Astrocyte (in vitro differentiated cells and primary cell): ENCODE results near the gene C6orf89. TPM values are rescaled to one million over a fixed set of nuclear protein-coding genes. Genes with fewer than 3 reads are reported as not detected.

Experiments
- DNase-seq: peaks from one replicate; pipeline ENCODE4 v3.0.0-alpha.2; 2010; ENCODE audit warnings: low read depth
- FAIRE-seq: peaks from 2 replicates; lab custom pipeline; 2011; peaks lifted over from hg19 to GRCh38; lab: Jason Lieb, UNC
- H2AFZ ChIP-seq: 2 replicates; pipeline ENCODE4 v1.6.0; 2012; ENCODE audit warnings: low read depth, low read length, inconsistent platforms
- H3K27ac ChIP-seq: 2 replicates; pipeline ENCODE4 v1.5.1; 2011; ENCODE audit warnings: low read depth, low read length, inconsistent platforms
- H3K27me3 ChIP-seq: 2 replicates; pipeline ENCODE4 v1.6.0; 2011; ENCODE audit warnings: low read length, inconsistent platforms; ENCODE audit not compliant: insufficient read depth
- H3K36me3 ChIP-seq: 2 replicates; pipeline ENCODE4 v1.5.1; 2011; ENCODE audit warnings: low read length, inconsistent platforms; ENCODE audit not compliant: insufficient read depth
- H3K4me1 ChIP-seq: 2 replicates; pipeline ENCODE4 v1.5.1; 2011; ENCODE audit warnings: low read length, inconsistent platforms; ENCODE audit not compliant: insufficient read depth
- H3K4me2 ChIP-seq: 2 replicates; pipeline ENCODE4 v1.6.0; 2012; ENCODE audit warnings: low read length, inconsistent platforms
- H3K4me3 ChIP-seq: 2 replicates; pipeline ENCODE4 v1.5.1; 2011; ENCODE audit warnings: low read depth, mild to moderate bottlenecking, low read length, inconsistent platforms; ENCODE audit not compliant: insufficient read depth
- H3K79me2 ChIP-seq: 2 replicates; pipeline ENCODE4 v1.6.0; 2012; ENCODE audit warnings: mild to moderate bottlenecking, low read length, inconsistent platforms; ENCODE audit not compliant: insufficient read depth
- H3K9ac ChIP-seq: 2 replicates; pipeline ENCODE4 v1.6.0; 2012; ENCODE audit warnings: mild to moderate bottlenecking, low read length, inconsistent platforms
- H3K9me3 ChIP-seq: 2 replicates; pipeline ENCODE4 v1.5.1; 2012; ENCODE audit warnings: low read depth, mild to moderate bottlenecking, low read length, inconsistent platforms; ENCODE audit not compliant: insufficient read depth
- H4K20me1 ChIP-seq: 2 replicates; pipeline ENCODE4 v1.6.0; 2012; ENCODE audit warnings: low read length, inconsistent platforms; ENCODE audit not compliant: insufficient read depth
- H3K27ac Mint-ChIP-seq: one replicate; pipeline ENCODE4 v1.8.0; 2021; ENCODE audit warnings: mild to moderate bottlenecking, mixed read lengths; ENCODE audit not compliant: unreplicated experiment
- H3K27me3 Mint-ChIP-seq: one replicate; pipeline ENCODE4 v1.8.0; 2021; ENCODE audit warnings: low read depth, mixed read lengths; ENCODE audit not compliant: unreplicated experiment
- H3K36me3 Mint-ChIP-seq: one replicate; pipeline ENCODE4 v1.8.0; 2021; ENCODE audit warnings: low read depth, mixed read lengths; ENCODE audit not compliant: unreplicated experiment
- H3K4me1 Mint-ChIP-seq: one replicate; pipeline ENCODE4 v1.8.0; 2021; ENCODE audit warnings: low read depth, mixed read lengths; ENCODE audit not compliant: unreplicated experiment
- H3K4me3 Mint-ChIP-seq: one replicate; pipeline ENCODE4 v1.8.0; 2021; ENCODE audit warnings: mild to moderate bottlenecking, moderate library complexity, mixed read lengths; ENCODE audit not compliant: unreplicated experiment
- H3K9me3 Mint-ChIP-seq: one replicate; pipeline ENCODE4 v1.8.0; 2021; ENCODE audit warnings: mild to moderate bottlenecking, mixed read lengths; ENCODE audit not compliant: unreplicated experiment
- CTCF ChIP-seq: IDR thresholded peaks from 2 replicates; pipeline ENCODE4 v1.5.1; 2011; ENCODE audit warnings: low read depth, mild to moderate bottlenecking, inconsistent platforms, low read length, moderate library complexity; ENCODE audit not compliant: insufficient read depth
- EZH2 ChIP-seq: IDR thresholded peaks from 2 replicates; pipeline ENCODE4 v1.6.1; 2012; ENCODE audit warnings: mild to moderate bottlenecking, low read length, inconsistent platforms; ENCODE audit not compliant: insufficient read depth
- total RNA-seq: library from RNA; stranded (reverse); gene quantifications from 2 replicates; pipeline ENCODE4 v1.2.1, GENCODE V29; 2021

The C6orf89 gene
- total RNA-seq, 1 donor from 2014 or later: 37.8 TPM

DNA sequence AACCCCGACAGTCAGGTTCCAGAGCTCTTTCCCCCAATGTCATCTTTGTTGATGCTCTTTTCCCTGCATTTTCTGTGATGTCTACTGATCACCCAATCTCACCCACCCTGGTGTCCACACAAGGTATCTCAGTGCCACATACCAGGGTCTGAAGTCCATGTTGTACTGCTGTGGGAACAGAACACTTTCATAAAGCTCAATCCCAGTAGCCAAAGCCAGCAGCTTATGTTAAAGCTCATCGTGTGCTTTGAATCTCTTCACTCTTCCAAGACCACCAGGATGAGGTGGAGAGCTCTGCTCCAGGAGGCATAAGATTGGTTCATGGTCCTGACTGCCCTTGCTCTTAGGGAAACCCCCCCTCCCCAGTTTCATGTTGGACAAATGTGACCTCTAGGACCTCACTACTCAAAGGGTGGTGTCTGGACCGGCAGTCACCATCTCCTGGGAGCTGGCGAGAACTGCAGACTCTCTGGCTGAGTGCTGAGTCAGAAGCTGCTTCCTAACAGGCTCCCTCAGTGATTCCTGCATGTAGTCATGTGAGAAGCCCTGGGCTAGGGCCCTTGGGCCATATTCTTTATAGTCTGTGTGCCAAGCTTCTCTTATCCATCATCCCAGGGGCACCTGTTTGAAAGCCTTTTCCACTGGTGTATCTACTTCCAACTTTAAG lies 33.1 kb upstream of the C6orf89 start:
- Histone ChIP-seq H3K4me2 (peak overlapping the region; percentile 30), H3K36me3 (peaks cover 10% of the 10 kb centered on the region), H3K79me2 (peaks cover 6% of the 10 kb centered on the region), H3K4me3 (no peak overlapping the region), H3K9me3 (no peaks in the 10 kb centered on the region), H3K4me1 (peaks cover 18% of the 10 kb centered on the region), H3K9ac (no peak overlapping the region), H4K20me1 (no peaks in the 10 kb centered on the region), H2AFZ (no peak overlapping the region), H3K27me3 (no peaks in the 10 kb centered on the region), H3K27ac (peak overlapping the region; percentile 25)
- Mint-ChIP-seq H3K9me3 (peaks cover 4% of the 10 kb centered on the region), H3K27me3 (peaks cover 4% of the 10 kb centered on the region), H3K27ac (peak overlapping the region; percentile 36), H3K36me3 (peaks cover 14% of the 10 kb centered on the region), H3K4me1 (peaks cover 27% of the 10 kb centered on the region), H3K4me3 (no peak overlapping the region)
- peak; percentile 57 for DNase-seq
- no peak for TF ChIP-seq EZH2
- no peak for TF ChIP-seq CTCF
- FAIRE-seq: no peak

GRCh38 chr6:36853325-36853724 lies 32.4 kb upstream of the C6orf89 start:
- no peak overlapping the region for H3K4me3 ChIP-seq
- Mint-ChIP-seq H3K27ac (peak overlapping the region; percentile 36), H3K9me3 (peaks cover 4% of the 10 kb centered on the region), H3K36me3 (peaks cover 14% of the 10 kb centered on the region), H3K4me1 (peaks cover 26% of the 10 kb centered on the region), H3K27me3 (no peaks in the 10 kb centered on the region), H3K4me3 (no peak overlapping the region)
- peak overlapping the region; percentile 25 for H3K27ac ChIP-seq
- no peak for TF ChIP-seq EZH2
- TF ChIP-seq CTCF: no peak
- H3K27me3 ChIP-seq: no peaks in the 10 kb centered on the region
- no peak overlapping the region for H2AFZ ChIP-seq
- peaks cover 7% of the 10 kb centered on the region for H3K79me2 ChIP-seq
- H3K4me1 ChIP-seq: peaks cover 21% of the 10 kb centered on the region
- H4K20me1 ChIP-seq: peaks cover 1% of the 10 kb centered on the region
- no peak overlapping the region for H3K9ac ChIP-seq
- H3K9me3 ChIP-seq: no peaks in the 10 kb centered on the region
- peak overlapping the region; percentile 30 for H3K4me2 ChIP-seq
- peak; percentile 81 for DNase-seq
- FAIRE-seq: no peak
- H3K36me3 ChIP-seq: peaks cover 10% of the 10 kb centered on the region

DNA sequence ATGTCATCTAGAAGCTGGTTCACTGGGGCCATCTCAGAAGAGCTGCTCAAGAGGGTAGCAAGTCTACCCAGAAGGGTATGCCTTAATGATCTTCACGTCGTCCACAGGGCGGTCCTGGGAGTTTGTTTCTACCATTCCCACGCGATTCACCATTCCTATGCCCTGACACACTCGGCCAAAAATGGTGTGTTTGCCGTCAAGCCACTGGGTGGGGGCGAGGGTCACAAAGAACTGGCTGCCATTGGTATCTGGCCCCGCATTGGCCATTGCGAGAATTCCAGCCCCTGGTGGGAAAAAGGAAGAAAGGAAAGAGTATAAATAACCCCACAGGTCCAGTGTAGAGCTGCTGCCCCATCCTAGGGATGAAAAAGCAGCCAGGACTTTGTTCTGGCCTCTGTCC lies 30.0 kb upstream of the C6orf89 start:
- Mint-ChIP-seq H3K27ac (no peak overlapping the region), H3K36me3 (peaks cover 15% of the 10 kb centered on the region), H3K27me3 (no peaks in the 10 kb centered on the region), H3K9me3 (peaks cover 2% of the 10 kb centered on the region), H3K4me1 (peaks cover 20% of the 10 kb centered on the region), H3K4me3 (no peak overlapping the region)
- Histone ChIP-seq H3K4me3 (no peak overlapping the region), H3K27ac (no peak overlapping the region), H3K27me3 (no peaks in the 10 kb centered on the region), H3K9ac (no peak overlapping the region), H3K4me1 (peaks cover 23% of the 10 kb centered on the region), H3K36me3 (peaks cover 10% of the 10 kb centered on the region), H4K20me1 (peaks cover 14% of the 10 kb centered on the region), H3K9me3 (no peaks in the 10 kb centered on the region), H3K79me2 (peaks cover 20% of the 10 kb centered on the region), H3K4me2 (no peak overlapping the region), H2AFZ (no peak overlapping the region)
- no peak for TF ChIP-seq CTCF
- no peak for TF ChIP-seq EZH2
- DNase-seq: no peak
- FAIRE-seq: no peak
